Kidney (tissue), 14 donors: Measurements from ENCODE around the gene SERPINA5. TPM values are rescaled to one million over a fixed set of nuclear protein-coding genes. Genes with fewer than 3 reads are reported as not detected.

Source experiments
- DNase-seq, 5 donors: peaks; one replicate each; pipeline ENCODE4 v3.0.0-alpha.2; 2013 to 2020
- FAIRE-seq: peaks from 2 replicates; lab custom pipeline; 2012; peaks lifted over from hg19 to GRCh38; lab: Jason Lieb, UNC
- H3K27ac ChIP-seq, 2 donors: one replicate each; pipeline ENCODE4 v1.7.0; 2013; ENCODE audit warnings: low read depth in 2 of 2, low read length in 2 of 2, inconsistent platforms in 1 of 2
- H3K27me3 ChIP-seq: one replicate; pipeline ENCODE4 v1.7.1; 2013; ENCODE audit warnings: low read length, inconsistent platforms; ENCODE audit not compliant: control insufficient read depth, insufficient read depth
- H3K36me3 ChIP-seq, 3 donors: one replicate each; pipeline versions ENCODE4 v1.7.0 to v1.7.1; 2013; ENCODE audit warnings: low read length in 3 of 3, control low read depth in 1 of 3, inconsistent platforms in 1 of 3; ENCODE audit not compliant: insufficient read depth in 3 of 3, control insufficient read depth in 2 of 3
- H3K4me1 ChIP-seq, 3 donors: one replicate each; pipeline versions ENCODE4 v1.7.0 to v1.7.1; 2013; ENCODE audit warnings: low read length in 3 of 3, inconsistent platforms in 1 of 3, low read depth in 1 of 3; ENCODE audit not compliant: control insufficient read depth in 2 of 3, insufficient read depth in 2 of 3
- H3K4me3 ChIP-seq, 3 donors: one replicate each; pipeline versions ENCODE4 v1.7.0 to v1.8.1; 2013; ENCODE audit warnings: low read length in 3 of 3, control low read depth in 1 of 3, inconsistent platforms in 1 of 3
- H3K9ac ChIP-seq, 3 donors: one replicate each; pipeline versions ENCODE4 v1.7.0 to v1.7.1; 2013; ENCODE audit warnings: low read length in 3 of 3, control low read depth in 1 of 3, inconsistent platforms in 1 of 3
- H3K9me3 ChIP-seq, 3 donors: one replicate each; pipeline versions ENCODE4 v1.7.0 to v1.7.1; 2013; ENCODE audit warnings: low read length in 3 of 3, control low read depth in 1 of 3, inconsistent platforms in 1 of 3; ENCODE audit not compliant: control insufficient read depth in 2 of 3, insufficient read depth in 1 of 3
- intact Hi-C: fragments of 100-400 bp; cut with DNase I; formaldehyde crosslinking; loops from one replicate; pipeline ENCODE4 v1.11.1; 2022
- polyA plus RNA-seq: library from polyadenylated mRNA; stranded (reverse); fragments of 350-450 nt; fragmentation: Illumina TruSeq; extraction: RNeasy Lipid Tissue Mini Kit (QIAGEN cat#74804); gene quantifications from one replicate; pipeline ENCODE4 v1.2.3, GENCODE V29; 2014; ENCODE audit warnings: low read depth, low replicate concordance; ENCODE audit not compliant: insufficient read depth
- total RNA-seq: library from RNA; stranded (reverse); fragmentation: NEBNext Ultra II Directional; extraction: Animal tissue kit (Norgen Biotek cat#: 25700); gene quantifications from one replicate; pipeline ENCODE4 v1.2.1, GENCODE V29; 2021
- TF ChIP-seq, protein P1 (sequence below): IDR thresholded peaks from 3 replicates; pipeline ENCODE4 v1.5.1; 2012; ENCODE audit warnings: mild to moderate bottlenecking, moderate library complexity, borderline replicate concordance; ENCODE audit not compliant: insufficient read depth; ENCODE audit errors: extremely low read depth
- donor health status: control.
- donor health status: control.
- donor health status: control.
- donor health status: control.
- donor health status: control.
- donor health status: DM: yes; HTN: yes; CAD: no.
- donor health status: Normal renal cell carcinoma (clear cell type).

SERPINA5 gene
- total and polyA plus RNA-seq, 2 donors from 2014 or later = 85.1 to 522 TPM

DNA sequence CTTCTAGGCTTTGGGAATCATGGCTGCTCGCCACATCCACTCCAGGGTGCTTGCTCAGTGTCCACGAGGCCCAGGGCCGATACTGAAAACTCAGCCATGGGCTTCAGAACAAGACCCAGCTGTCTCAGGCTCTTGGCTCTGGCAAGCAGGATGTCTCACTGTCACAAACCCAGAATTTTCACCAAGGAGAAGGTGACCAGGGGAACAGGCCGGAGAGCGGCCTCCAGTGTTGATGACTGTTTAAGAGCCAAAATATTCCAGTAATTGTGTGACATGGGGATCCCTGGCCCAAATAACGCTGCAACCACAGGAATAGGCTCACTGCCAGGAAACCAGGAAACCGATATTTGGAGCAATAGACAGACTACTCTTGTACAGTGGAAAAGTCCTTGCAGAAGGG is 9.8 kb upstream of the SERPINA5 start:
- no peak overlapping the region for H3K9ac ChIP-seq
- H3K27me3 ChIP-seq = no peaks in the 10 kb centered on the region
- no peaks in the 10 kb centered on the region for H3K36me3 ChIP-seq
- no peak for FAIRE-seq
- peaks cover 0 to 7% (median 0%) of the 10 kb centered on the region in 3 donors for H3K4me1 ChIP-seq
- H3K4me3 ChIP-seq = no peak overlapping the region
- intact Hi-C loops = no loop called here
- H3K9me3 ChIP-seq = no peaks in the 10 kb centered on the region
- H3K27ac ChIP-seq = peak overlapping the region in 1 of 2 donors; percentile 18
- DNase-seq = no peak
- TF ChIP-seq, protein P1, sequence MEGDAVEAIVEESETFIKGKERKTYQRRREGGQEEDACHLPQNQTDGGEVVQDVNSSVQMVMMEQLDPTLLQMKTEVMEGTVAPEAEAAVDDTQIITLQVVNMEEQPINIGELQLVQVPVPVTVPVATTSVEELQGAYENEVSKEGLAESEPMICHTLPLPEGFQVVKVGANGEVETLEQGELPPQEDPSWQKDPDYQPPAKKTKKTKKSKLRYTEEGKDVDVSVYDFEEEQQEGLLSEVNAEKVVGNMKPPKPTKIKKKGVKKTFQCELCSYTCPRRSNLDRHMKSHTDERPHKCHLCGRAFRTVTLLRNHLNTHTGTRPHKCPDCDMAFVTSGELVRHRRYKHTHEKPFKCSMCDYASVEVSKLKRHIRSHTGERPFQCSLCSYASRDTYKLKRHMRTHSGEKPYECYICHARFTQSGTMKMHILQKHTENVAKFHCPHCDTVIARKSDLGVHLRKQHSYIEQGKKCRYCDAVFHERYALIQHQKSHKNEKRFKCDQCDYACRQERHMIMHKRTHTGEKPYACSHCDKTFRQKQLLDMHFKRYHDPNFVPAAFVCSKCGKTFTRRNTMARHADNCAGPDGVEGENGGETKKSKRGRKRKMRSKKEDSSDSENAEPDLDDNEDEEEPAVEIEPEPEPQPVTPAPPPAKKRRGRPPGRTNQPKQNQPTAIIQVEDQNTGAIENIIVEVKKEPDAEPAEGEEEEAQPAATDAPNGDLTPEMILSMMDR = no peak

- Histone ChIP-seq H3K27me3 (no peaks in the 10 kb centered on the region), H3K27ac (peak overlapping the region in 1 of 2 donors; percentile 18), H3K9me3 (no peaks in the 10 kb centered on the region), H3K9ac (no peak overlapping the region), H3K4me1 (peaks cover 0 to 7% (median 0%) of the 10 kb centered on the region in 3 donors), H3K36me3 (no peaks in the 10 kb centered on the region), H3K4me3 (no peak overlapping the region)
- intact Hi-C loops = no loop called here
- DNase-seq (peak in 1 of 5 donors; percentile 18), FAIRE-seq (no peak)
- TF ChIP-seq, protein P1 = no peak
Observed at GRCh38 chr14:94571950-94572349, 9.3 kb upstream of the SERPINA5 start.

DNA sequence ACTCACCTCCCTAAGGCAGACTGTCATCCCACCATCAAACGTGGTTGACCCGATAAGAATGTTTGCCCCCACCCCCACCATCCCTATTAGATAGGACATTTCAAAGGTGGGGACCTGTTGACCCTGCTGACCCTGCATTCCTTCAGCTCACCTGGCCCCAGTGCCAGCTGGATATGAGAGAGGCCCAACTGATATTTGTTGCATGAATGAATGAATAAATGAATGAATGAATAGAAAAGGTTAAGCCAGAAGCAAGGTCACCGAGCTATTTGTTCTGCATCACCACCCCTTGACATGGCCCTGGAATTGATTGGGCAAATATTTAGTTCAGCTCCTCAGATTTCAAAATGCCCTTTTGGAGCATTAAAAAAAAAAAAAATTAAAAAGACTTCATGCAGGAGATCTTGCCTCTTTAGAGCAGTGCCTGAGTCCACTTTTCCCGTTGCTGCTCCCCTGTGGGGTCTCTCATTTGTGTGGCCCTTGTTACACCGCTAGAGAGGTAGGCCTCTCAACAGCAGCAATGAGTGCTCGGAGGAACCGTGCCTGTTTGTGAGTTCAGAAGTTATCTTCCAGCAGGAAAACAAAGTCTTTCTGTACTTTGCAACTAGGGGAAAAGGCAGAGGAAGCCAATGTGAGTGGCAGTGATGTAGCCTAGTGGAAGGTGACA is 8.5 kb upstream of the SERPINA5 start:
- Histone ChIP-seq H3K36me3 (no peaks in the 10 kb centered on the region), H3K9ac (no peak overlapping the region), H3K27me3 (no peaks in the 10 kb centered on the region), H3K27ac (no peak overlapping the region), H3K4me3 (no peak overlapping the region), H3K4me1 (peaks cover 0 to 7% (median 0%) of the 10 kb centered on the region in 3 donors), H3K9me3 (no peaks in the 10 kb centered on the region)
- FAIRE-seq (no peak), DNase-seq (peak in 1 of 5 donors; percentile 24)
- TF ChIP-seq, protein P1 = no peak
- intact Hi-C loops = no loop called here
